ENCODE measurements around the gene CATSPER1. TPM values are rescaled to one million over a fixed set of nuclear protein-coding genes. Genes with fewer than 3 reads are reported as not detected.

Gene CATSPER1
- total RNA-seq, 2 donors from 2014 or later, result 0.35 TPM; not detected in 1

DNA sequence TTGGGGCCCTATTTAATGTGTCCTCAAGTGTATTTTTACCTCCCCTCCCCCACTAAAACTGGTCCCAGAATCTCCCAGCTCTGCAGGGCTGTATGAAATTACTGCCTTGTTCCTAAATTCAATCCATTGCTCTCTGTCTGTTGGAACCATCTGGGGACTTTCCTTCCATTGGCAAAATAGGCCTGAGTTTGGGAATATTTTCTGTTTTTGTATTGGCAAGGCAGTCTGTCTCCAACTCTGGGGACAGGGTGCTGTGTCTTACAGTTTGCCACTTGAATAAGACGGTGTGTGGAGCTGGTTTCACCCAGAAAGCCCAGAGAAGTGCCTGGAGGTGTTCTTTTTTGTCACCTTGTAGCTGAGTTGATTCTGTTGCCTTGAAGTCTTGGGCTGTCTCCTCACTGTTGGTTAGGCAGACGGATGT is 45.1 kb upstream of the CATSPER1 start:
- intact Hi-C loops (cut with DNase I), result no loop called here
- DNase-seq, result peak; percentile 17
- peak overlapping the region; percentile 96 for H3K4me3 ChIP-seq
- peak overlapping the region; percentile 66 to 96 for H3K9ac ChIP-seq (ENCODE audit: low read depth in 2 of 2, low read length in 2 of 2)
- H3K27me3 ChIP-seq, result no peaks in the 10 kb centered on the region
- H3K4me1 ChIP-seq, result no peaks in the 10 kb centered on the region
- H3K9me3 ChIP-seq, result no peaks in the 10 kb centered on the region
- H3K36me3 ChIP-seq, result peaks cover 2% of the 10 kb centered on the region
- TF ChIP-seq, protein P1, sequence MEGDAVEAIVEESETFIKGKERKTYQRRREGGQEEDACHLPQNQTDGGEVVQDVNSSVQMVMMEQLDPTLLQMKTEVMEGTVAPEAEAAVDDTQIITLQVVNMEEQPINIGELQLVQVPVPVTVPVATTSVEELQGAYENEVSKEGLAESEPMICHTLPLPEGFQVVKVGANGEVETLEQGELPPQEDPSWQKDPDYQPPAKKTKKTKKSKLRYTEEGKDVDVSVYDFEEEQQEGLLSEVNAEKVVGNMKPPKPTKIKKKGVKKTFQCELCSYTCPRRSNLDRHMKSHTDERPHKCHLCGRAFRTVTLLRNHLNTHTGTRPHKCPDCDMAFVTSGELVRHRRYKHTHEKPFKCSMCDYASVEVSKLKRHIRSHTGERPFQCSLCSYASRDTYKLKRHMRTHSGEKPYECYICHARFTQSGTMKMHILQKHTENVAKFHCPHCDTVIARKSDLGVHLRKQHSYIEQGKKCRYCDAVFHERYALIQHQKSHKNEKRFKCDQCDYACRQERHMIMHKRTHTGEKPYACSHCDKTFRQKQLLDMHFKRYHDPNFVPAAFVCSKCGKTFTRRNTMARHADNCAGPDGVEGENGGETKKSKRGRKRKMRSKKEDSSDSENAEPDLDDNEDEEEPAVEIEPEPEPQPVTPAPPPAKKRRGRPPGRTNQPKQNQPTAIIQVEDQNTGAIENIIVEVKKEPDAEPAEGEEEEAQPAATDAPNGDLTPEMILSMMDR (IDR thresholded peaks at IDR 0.05), result no peak
- H3K27ac ChIP-seq, result peak overlapping the region; percentile 85

DNA sequence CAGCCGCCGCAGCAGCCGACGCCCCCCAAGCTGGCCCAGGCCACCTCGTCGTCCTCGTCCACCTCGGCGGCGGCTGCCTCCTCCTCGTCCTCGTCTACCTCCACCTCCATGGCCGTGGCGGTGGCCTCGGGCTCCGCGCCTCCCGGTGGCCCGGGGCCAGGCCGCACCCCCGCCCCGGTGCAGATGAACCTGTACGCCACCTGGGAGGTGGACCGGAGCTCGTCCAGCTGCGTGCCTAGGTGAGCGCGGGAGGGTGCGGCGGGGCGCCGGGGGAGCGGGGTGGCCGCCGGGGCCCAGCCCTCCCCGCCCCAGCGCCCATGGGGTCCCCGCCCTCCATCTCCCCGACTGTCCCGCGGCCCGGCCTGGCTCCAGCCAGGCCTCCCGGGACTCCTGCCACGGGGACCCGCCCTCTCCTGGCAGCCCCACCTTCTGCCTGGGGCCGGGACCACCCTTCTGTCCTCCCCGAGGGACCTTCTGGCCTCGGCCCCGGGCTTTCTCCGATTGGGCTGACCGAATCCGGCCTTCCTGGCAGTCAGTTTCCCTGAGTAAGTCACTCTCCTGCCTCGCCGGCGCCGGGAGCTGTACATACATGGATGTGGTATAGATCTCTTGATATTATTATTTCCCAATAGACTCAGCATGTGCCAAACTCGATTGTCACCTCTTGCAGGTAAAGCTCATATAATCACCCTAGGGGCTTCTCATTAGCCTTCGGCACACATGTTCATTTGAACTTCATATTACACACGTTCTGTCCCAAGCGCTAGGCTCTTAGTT is 44.5 kb upstream of the CATSPER1 start:
- intact Hi-C loops (cut with DNase I), result no loop called here
- H3K9ac ChIP-seq (ENCODE audit: low read depth in 2 of 2, low read length in 2 of 2), result peak overlapping the region; percentile 66 to 96
- peak overlapping the region; percentile 85 for H3K27ac ChIP-seq
- H3K36me3 ChIP-seq, result peaks cover 8% of the 10 kb centered on the region
- H3K9me3 ChIP-seq, result no peaks in the 10 kb centered on the region
- H3K4me1 ChIP-seq, result no peaks in the 10 kb centered on the region
- H3K4me3 ChIP-seq, result peak overlapping the region; percentile 96
- peak; percentile 50 for DNase-seq
- H3K27me3 ChIP-seq, result no peaks in the 10 kb centered on the region
- TF ChIP-seq, protein P1 (IDR thresholded peaks at IDR 0.05), result no peak

DNA sequence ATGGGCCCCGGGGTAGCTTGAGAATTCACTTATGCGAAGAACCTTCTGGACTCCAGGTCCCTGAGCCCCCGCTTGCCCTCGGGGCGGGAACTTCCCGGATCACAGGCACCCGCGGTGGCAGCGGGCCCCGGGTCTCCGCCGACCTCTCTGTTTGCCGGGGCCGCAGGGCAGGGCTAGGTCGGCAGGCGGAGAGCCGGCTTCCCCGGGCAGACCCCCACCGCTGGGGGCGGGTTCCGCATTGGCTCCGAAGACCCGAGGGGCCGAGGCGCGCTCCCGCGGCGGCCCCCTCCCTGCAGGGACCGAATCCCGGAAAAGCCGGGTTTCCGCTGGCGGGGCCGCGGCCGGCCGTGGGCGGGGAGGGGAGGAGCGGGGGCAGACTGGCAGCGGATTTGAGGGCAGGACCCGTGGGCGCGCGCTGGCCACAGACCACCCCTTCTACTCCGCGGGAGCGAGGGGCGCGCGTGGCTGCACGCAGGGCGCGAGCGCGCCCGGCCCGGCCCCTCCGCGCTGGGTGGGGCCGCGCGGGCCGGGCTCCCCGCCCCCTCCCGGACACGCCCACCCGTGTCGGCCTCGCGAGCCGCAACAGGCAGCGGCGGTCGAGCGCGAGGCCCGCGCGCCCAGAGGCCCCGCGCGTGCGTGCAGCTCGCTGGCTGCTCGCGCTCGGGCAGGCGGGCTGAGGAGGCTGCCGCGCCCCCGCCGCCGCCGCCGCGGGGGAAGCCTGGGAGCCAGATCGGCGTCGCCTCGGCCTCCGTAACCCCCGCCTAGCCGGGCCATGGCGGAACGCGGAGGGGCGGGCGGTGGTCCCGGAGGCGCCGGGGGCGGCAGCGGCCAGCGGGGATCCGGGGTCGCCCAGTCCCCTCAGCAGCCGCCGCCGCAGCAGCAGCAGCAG is 43.7 kb upstream of the CATSPER1 start, which contains the start of gene PACS1:
Gene PACS1 (plus strand): TSS at position 558 of the 889 bp plus-strand sequence. CDS start 215 bp downstream, at position 773.
- peak within 1 kb of the TSS; percentile 94 for H3K27ac ChIP-seq
- H3K9ac ChIP-seq (ENCODE audit: low read depth in 2 of 2, low read length in 2 of 2), result peak within 1 kb of the TSS; percentile 66 to 96
- H3K4me1 ChIP-seq, result no peaks in the 10 kb centered on the region
- peaks cover 12% of the 10 kb centered on the region for H3K36me3 ChIP-seq
- H3K4me3 ChIP-seq, result peak within 1 kb of the TSS; percentile 96
- TF ChIP-seq, protein P1 (IDR thresholded peaks at IDR 0.05), result no peak
- no peaks in the 10 kb centered on the region for H3K27me3 ChIP-seq
- no peaks in the 10 kb centered on the region for H3K9me3 ChIP-seq
- DNase-seq, result peak; percentile 72
- intact Hi-C loops (cut with DNase I), result no loop called here

DNA sequence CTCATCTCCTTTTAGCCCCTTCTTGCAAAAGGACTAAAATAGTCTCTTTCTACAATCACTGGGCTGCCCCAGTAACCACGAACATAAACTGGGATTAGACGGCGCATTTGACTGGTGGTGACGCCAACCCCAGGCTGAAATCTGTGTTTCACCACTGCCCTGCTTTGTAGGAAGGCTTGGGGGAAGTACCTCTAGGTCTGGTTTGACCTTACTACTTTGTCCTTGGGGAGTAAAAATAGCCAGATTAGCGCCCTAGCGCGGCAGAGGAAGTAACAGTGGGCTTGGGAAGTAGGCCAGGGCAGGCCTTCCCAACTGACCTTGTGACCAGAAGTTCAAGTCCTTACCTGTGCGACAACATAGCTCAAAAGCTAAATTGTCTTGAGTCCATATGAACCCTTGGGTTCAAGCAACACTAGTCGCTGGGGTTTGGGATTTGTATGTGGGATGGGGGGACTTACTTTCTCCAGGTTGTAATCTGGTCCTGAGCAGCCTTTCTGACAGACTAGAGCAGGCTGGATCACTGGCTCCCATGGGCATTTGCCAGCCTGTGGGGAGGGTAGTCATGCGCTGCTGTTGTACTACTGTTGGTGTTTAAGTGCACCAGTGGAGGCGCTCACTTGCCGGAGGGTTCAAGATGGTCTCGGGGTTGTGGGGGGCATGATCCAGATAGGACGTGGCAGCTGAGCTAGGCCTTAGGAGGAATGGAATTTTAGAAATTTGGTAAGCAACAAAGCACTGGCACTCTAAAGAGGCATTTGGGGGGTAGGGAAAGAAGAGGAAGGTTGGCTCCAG is 42.8 kb upstream of the CATSPER1 start:
- H3K4me1 ChIP-seq, result no peaks in the 10 kb centered on the region
- peaks cover 12% of the 10 kb centered on the region for H3K36me3 ChIP-seq
- TF ChIP-seq, protein P1 (IDR thresholded peaks at IDR 0.05), result no peak
- intact Hi-C loops (cut with DNase I), result no loop called here
- H3K4me3 ChIP-seq, result peak overlapping the region; percentile 62
- H3K9ac ChIP-seq (ENCODE audit: low read depth in 2 of 2, low read length in 2 of 2), result peak overlapping the region; percentile 53 to 96
- no peaks in the 10 kb centered on the region for H3K9me3 ChIP-seq
- H3K27me3 ChIP-seq, result no peaks in the 10 kb centered on the region
- H3K27ac ChIP-seq, result peak overlapping the region; percentile 94
- peak; percentile 59 for DNase-seq

Measured in colonic mucosa (tissue), 4 donors.